SH-SY5Y (cell line): ENCODE results near the gene AHI1.

Experiments used
- GATA2 ChIP-seq: IDR thresholded peaks from 2 replicates; pipeline ENCODE4 v1.6.1; 2011; ENCODE audit warnings: mild to moderate bottlenecking, low read depth, low read length
- GATA3 ChIP-seq: IDR thresholded peaks from 2 replicates; pipeline ENCODE4 v1.6.1; 2011; ENCODE audit warnings: low read depth, mild to moderate bottlenecking, low read length, moderate library complexity

Gene AHI1

DNA sequence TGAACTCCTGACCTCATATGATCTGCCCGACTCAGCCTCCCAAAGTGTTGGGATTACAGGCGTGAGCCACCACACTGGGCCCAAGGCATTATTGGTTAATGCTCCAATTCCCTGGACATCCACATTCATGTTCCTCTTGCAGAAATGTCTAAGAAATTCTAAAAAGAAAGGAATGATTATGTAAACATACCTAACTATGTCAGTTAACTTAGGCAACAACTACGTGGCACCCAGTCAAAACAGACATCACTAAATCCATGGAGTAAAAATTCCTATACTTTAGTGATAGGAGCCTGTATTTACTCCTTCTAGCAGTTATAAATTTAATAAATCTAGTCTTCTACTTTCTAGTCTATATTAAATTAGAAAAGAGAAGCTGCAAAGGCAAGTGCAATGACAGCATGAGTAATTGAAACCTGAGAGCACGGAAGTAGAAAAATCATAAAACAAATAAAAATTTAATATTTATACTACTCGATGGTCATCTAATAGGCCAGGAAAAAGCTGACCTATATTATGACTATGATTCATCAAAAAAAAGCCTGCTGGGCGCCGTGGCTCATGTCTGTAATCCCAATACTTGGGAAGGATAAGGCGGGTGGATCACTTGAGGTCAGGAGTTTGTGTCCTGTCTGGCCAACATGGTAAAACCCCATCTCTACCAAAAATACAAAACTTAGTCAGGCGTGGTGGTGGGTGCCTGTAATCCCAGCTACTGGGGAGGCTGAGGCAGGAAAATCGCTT, 4.2 kb downstream of the AHI1 start:
- TF ChIP-seq GATA2 (no peak), GATA3 (no peak)

DNA sequence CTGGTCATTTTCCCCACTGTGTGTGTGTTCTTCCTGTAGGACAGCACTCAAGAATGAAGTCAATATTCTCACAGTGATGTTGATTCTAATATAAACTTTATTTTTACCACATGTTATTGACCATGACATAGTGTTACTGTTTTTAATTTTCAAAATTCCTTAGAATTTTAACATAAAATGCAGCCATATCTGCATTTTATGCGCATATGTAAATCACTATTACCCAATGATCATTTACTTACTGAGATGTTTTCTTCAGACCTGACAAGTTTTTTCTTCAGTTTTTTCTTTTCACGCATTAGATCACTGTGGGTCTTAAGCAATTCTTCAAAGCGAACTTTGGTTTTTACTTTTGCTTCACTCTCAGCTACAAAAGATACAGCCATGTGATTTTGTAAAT, 7.2 kb downstream of the AHI1 start:
- TF ChIP-seq GATA3 (no peak), GATA2 (no peak)

DNA sequence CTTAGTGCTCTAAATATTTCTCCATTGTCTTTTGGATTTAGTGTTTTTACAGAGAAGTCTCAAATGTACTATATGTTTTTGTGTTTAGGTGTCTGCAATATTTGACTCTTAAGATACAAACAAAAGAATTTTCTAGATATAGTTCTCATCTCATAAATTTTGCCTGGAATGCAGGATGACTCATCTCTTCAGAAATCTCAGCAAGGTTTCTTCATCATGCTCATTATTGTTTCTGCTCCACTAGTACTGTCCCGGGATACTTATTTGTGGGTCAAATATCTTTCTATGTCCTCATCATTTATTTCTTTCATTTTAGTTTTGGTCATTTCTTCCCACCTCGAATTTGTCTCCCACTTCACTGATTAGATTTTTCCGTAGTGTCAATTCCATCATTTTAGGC, 9.5 kb downstream of the AHI1 start:
- TF ChIP-seq GATA2 (no peak), GATA3 (no peak)

DNA sequence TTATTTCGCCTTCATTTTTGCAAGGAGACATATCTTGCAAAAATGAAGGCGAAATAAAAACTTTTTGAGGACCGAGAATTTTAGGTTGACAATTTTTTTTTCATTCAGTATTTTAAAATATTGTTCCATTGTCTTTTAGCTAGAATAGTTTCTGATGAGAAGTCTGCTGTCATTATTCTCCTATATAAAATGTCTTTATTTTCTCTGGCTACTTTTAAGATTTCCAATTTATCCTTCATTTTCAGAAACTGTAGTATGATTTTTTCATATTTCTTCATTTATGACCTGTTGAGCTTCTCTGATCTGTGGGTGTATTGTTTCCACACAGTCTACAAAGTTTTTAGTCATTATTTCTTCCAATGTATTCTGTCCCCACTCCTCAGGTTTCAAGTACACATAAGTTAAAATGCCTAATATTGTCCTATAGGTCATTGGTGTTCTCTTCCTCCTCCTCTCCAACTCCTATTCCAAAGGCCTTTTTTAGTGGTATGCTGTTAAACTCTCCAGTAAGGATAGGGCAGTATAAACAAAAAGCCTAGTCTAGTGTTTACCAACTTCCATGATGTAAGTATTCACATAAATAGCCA, 15.7 kb downstream of the AHI1 start:
- no peak for TF ChIP-seq GATA3
- TF ChIP-seq GATA2, result no peak

GRCh38 chr6:135479601-135480000, 17.9 kb downstream of the AHI1 start:
- TF ChIP-seq GATA2, result no peak
- TF ChIP-seq GATA3, result no peak

- TF ChIP-seq GATA2 (no peak), GATA3 (no peak)
Observed at GRCh38 chr6:135478626-135479025, 18.9 kb downstream of the AHI1 start.

- TF ChIP-seq GATA3 (no peak), GATA2 (peak; percentile 61; the same call in 1 of the 2 replicates)
Observed at GRCh38 chr6:135475292-135475886, 22.2 kb downstream of the AHI1 start.

DNA sequence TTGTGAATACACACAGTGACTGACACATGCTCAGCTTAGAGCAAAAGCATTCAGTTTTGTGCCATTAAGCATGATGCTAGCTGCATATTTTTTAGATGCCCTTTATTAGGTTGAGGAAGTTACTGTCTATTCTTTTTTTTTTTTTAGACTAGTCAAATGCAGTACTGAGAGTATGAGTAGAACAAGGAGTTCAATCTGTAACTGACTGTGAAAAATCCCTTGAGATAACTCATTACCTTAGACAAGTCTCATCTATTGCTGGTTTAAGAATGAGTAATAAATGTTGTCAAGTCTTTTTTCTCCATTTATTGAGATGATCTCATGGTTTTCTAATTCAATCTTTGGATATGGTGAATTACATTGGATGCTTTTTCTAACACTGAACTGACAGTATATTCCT, 23.2 kb downstream of the AHI1 start:
- TF ChIP-seq GATA3 (no peak), GATA2 (no peak)

- TF ChIP-seq GATA2, result no peak
- TF ChIP-seq GATA3, result no peak
Observed at GRCh38 chr6:135465903-135466302, 31.6 kb downstream of the AHI1 start.

GRCh38 chr6:135465307-135465706, 32.2 kb downstream of the AHI1 start:
- TF ChIP-seq GATA2 (no peak), GATA3 (no peak)

- TF ChIP-seq GATA2, result no peak
- no peak for TF ChIP-seq GATA3
Observed at GRCh38 chr6:135464634-135465033, 32.9 kb downstream of the AHI1 start.

- TF ChIP-seq GATA3 (no peak), GATA2 (no peak)
Observed at GRCh38 chr6:135461208-135461607, 36.3 kb downstream of the AHI1 start.

GRCh38 chr6:135458051-135458450, 39.5 kb downstream of the AHI1 start:
- no peak for TF ChIP-seq GATA2
- no peak for TF ChIP-seq GATA3

DNA sequence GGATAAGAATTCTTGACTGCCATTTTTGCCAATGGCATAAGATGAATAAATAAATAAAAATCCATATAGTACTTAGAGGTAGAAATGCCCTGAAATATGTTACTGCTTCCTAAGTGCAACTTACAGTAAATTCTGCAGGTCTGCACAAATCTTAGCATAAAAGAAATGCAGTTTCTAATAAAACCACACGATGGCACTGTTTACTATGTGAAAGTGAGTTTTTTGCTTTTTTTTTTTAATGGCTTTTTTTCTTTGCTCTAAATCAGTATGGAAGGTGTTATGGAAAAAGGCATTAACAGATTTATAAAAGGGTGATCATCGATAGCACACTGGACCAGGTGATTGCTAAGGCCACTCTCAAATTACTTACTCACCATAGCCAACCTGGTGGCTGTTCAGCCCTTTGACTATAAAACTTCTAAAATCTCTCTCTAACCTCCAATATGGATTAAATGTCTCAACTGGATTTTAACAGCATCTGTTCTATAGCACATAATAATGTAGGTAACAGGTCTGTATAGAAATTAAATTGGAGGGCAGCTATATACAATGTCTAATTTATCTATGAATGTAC, 45.8 kb downstream of the AHI1 start:
- no peak for TF ChIP-seq GATA2
- no peak for TF ChIP-seq GATA3

DNA sequence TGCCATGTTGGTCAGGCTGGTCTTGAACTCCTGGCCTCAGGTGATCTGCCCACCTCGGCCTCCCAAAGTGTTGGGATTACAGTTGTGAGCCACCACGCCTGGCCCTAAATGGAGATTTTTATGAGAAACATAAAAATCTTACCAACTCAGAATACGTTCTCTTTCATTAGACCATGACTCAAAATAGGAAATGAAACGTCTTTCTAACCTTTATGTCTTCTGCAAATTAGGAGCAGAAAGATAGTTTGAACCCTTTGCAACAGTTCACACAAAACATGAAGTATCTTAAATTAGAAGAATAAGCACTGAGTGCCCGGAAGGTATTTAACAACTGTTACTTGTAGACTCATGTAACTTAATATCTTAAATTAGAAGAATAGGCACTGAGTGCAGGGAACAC, 48.3 kb downstream of the AHI1 start:
- no peak for TF ChIP-seq GATA2
- no peak for TF ChIP-seq GATA3
